Natural killer cell treated with Interleukin-12 subunit alpha and Interleukin-12 subunit beta and Interleukin-15 and Interleukin-18, amount 100 ng/mL, for 72 hours (primary cell): Measurements from ENCODE around the gene SLC1A1. TPM values are rescaled to one million over a fixed set of nuclear protein-coding genes. Genes with fewer than 3 reads are reported as not detected.
"Not testable (repeated sequence)": the region's sequence is repeated elsewhere in the genome, so short reads cannot be mapped to it uniquely, and the experiment has no call there.

Experiments
- ATAC-seq, 2 donors: fragments of 150-1000 bp; cut with Tn5 transposase in 1 of 2; sonication (Bioruptor Pico), chemical (Tn5 transposase) in 1 of 2; 2 replicates each; pipeline ENCODE4 v1.10.0; 2021
- DNase-seq: peaks from one replicate; pipeline ENCODE4 v3.0.0; 2022; ENCODE audit warnings: low spot score
- H3K27ac Mint-ChIP-seq, 2 donors: 1 replicate in 1 of 2; 2 replicates in 1 of 2; pipeline ENCODE4 v1.8.0; 2022; ENCODE audit warnings: mixed read lengths in 2 of 2, mild to moderate bottlenecking in 1 of 2, moderate library complexity in 1 of 2
- H3K27me3 Mint-ChIP-seq, 2 donors: 1 replicate in 1 of 2; 2 replicates in 1 of 2; pipeline ENCODE4 v1.8.0; 2022; ENCODE audit warnings: mixed read lengths in 2 of 2
- H3K36me3 Mint-ChIP-seq: one replicate; pipeline ENCODE4 v1.8.0; 2022; ENCODE audit warnings: mixed read lengths
- H3K4me1 Mint-ChIP-seq, 2 donors: 1 replicate in 1 of 2; 2 replicates in 1 of 2; pipeline ENCODE4 v1.8.0; 2022; ENCODE audit warnings: low read depth in 2 of 2, mixed read lengths in 2 of 2, mild to moderate bottlenecking in 1 of 2
- H3K4me3 Mint-ChIP-seq: one replicate; pipeline ENCODE4 v1.8.0; 2022; ENCODE audit warnings: mixed read lengths
- H3K9me3 Mint-ChIP-seq: 2 replicates; pipeline ENCODE4 v1.8.0; 2022; ENCODE audit warnings: mixed read lengths
- total RNA-seq, 2 donors: library from RNA; stranded (reverse); gene quantifications; one replicate each; pipeline ENCODE4 v1.2.3, GENCODE V29; 2022

The SLC1A1 gene
- total RNA-seq, 2 donors from 2014 or later, result 0.14 TPM; not detected in 1

GRCh38 chr9:4604678-4605095 lies 114.4 kb downstream of the SLC1A1 start:
- Mint-ChIP-seq H3K27ac (no peak overlapping the region), H3K4me1 (peaks cover 0 to 7% of the 10 kb centered on the region in 2 donors), H3K9me3 (no peaks in the 10 kb centered on the region), H3K36me3 (peaks cover 3% of the 10 kb centered on the region), H3K27me3 (no peaks in the 10 kb centered on the region), H3K4me3 (no peak overlapping the region)
- DNase-seq, result peak; percentile 77
- ATAC-seq, result peak; percentile 48 to 69

- H3K36me3 Mint-ChIP-seq, H3K4me3 Mint-ChIP-seq: not testable (repeated sequence)
Observed at GRCh38 chr9:4606033-4606432, 115.8 kb downstream of the SLC1A1 start.

GRCh38 chr9:4614627-4615026 lies 124.4 kb downstream of the SLC1A1 start:
- no peaks in the 10 kb centered on the region for H3K9me3 Mint-ChIP-seq
- no peak overlapping the region for H3K27ac Mint-ChIP-seq
- peaks cover 2% of the 10 kb centered on the region for H3K36me3 Mint-ChIP-seq
- H3K4me1 Mint-ChIP-seq, result peaks cover 3 to 7% of the 10 kb centered on the region in 2 donors
- peaks cover 0 to 3% of the 10 kb centered on the region in 2 donors for H3K27me3 Mint-ChIP-seq
- H3K4me3 Mint-ChIP-seq, result no peak overlapping the region
- no peak for ATAC-seq
- no peak for DNase-seq

More at GRCh38 chr9:4606033-4606432, 115.8 kb downstream of the SLC1A1 start:
- not testable (repeated sequence) for H3K9me3 Mint-ChIP-seq, H3K27ac Mint-ChIP-seq, H3K4me1 Mint-ChIP-seq, ATAC-seq, H3K27me3 Mint-ChIP-seq, DNase-seq

- no peaks in the 10 kb centered on the region for H3K36me3 Mint-ChIP-seq
- no peak for ATAC-seq
- no peak overlapping the region for H3K27ac Mint-ChIP-seq
- peaks cover 9 to 13% of the 10 kb centered on the region in 2 donors for H3K4me1 Mint-ChIP-seq
- no peak for DNase-seq
- H3K9me3 Mint-ChIP-seq, result no peaks in the 10 kb centered on the region
- peaks cover 0 to 3% of the 10 kb centered on the region in 2 donors for H3K27me3 Mint-ChIP-seq
- H3K4me3 Mint-ChIP-seq, result no peak overlapping the region
Observed at GRCh38 chr9:4615251-4615650, 125.0 kb downstream of the SLC1A1 start.

- ATAC-seq (no peak), DNase-seq (no peak)
- Mint-ChIP-seq H3K9me3 (no peaks in the 10 kb centered on the region), H3K27me3 (peaks cover 0 to 3% of the 10 kb centered on the region in 2 donors), H3K4me3 (no peak overlapping the region), H3K36me3 (no peaks in the 10 kb centered on the region), H3K4me1 (peaks cover 14 to 18% of the 10 kb centered on the region in 2 donors), H3K27ac (no peak overlapping the region)
Observed at GRCh38 chr9:4615778-4616177, 125.5 kb downstream of the SLC1A1 start.

GRCh38 chr9:4617752-4618151 lies 127.5 kb downstream of the SLC1A1 start:
- ATAC-seq (no peak), DNase-seq (no peak)
- Mint-ChIP-seq H3K27ac (no peak overlapping the region), H3K36me3 (no peaks in the 10 kb centered on the region), H3K4me3 (no peak overlapping the region), H3K4me1 (peaks cover 15 to 18% of the 10 kb centered on the region in 2 donors), H3K27me3 (peaks cover 0 to 3% of the 10 kb centered on the region in 2 donors), H3K9me3 (no peaks in the 10 kb centered on the region)

- Mint-ChIP-seq H3K27me3 (peaks cover 0 to 3% of the 10 kb centered on the region in 2 donors), H3K36me3 (no peaks in the 10 kb centered on the region), H3K4me1 (peaks cover 15 to 18% of the 10 kb centered on the region in 2 donors), H3K4me3 (no peak overlapping the region), H3K9me3 (no peaks in the 10 kb centered on the region), H3K27ac (no peak overlapping the region)
- no peak for DNase-seq
- no peak for ATAC-seq
Observed at GRCh38 chr9:4618700-4619099, 128.4 kb downstream of the SLC1A1 start.

- Mint-ChIP-seq H3K4me3 (peak overlapping the region; percentile 21), H3K4me1 (peaks cover 15 to 17% of the 10 kb centered on the region in 2 donors), H3K36me3 (no peaks in the 10 kb centered on the region), H3K27ac (peak overlapping the region in 1 of 2 donors; percentile 67), H3K27me3 (no peaks in the 10 kb centered on the region), H3K9me3 (no peaks in the 10 kb centered on the region)
- no peak for DNase-seq
- peak; percentile 68 to 72 for ATAC-seq
Observed at GRCh38 chr9:4620057-4620765, 129.9 kb downstream of the SLC1A1 start.

GRCh38 chr9:4620881-4621555 lies 130.8 kb downstream of the SLC1A1 start:
- DNase-seq (no peak), ATAC-seq (no peak)
- Mint-ChIP-seq H3K4me3 (no peak overlapping the region), H3K27me3 (no peaks in the 10 kb centered on the region), H3K27ac (no peak overlapping the region), H3K36me3 (no peaks in the 10 kb centered on the region), H3K4me1 (peaks cover 13 to 15% of the 10 kb centered on the region in 2 donors), H3K9me3 (no peaks in the 10 kb centered on the region)

GRCh38 chr9:4622016-4622415 lies 131.7 kb downstream of the SLC1A1 start:
- Mint-ChIP-seq H3K27ac (no peak overlapping the region), H3K9me3 (no peaks in the 10 kb centered on the region), H3K4me1 (peaks cover 13 to 15% of the 10 kb centered on the region in 2 donors), H3K4me3 (no peak overlapping the region), H3K36me3 (no peaks in the 10 kb centered on the region), H3K27me3 (no peaks in the 10 kb centered on the region)
- DNase-seq (no peak), ATAC-seq (no peak)

GRCh38 chr9:4630836-4631235 lies 140.6 kb downstream of the SLC1A1 start:
- ATAC-seq (no peak), DNase-seq (no peak)
- no peak overlapping the region for H3K4me3 Mint-ChIP-seq
- no peaks in the 10 kb centered on the region for H3K9me3 Mint-ChIP-seq
- no peak overlapping the region for H3K27ac Mint-ChIP-seq
- H3K36me3 Mint-ChIP-seq, result no peaks in the 10 kb centered on the region
- H3K4me1 Mint-ChIP-seq, result no peaks in the 10 kb centered on the region
- peaks cover 0 to 2% of the 10 kb centered on the region in 2 donors for H3K27me3 Mint-ChIP-seq

Other genes starting within 250 kb of the SLC1A1 start
- 10 to 100 TPM; 17.0 to 27.2 TPM for gene GLIS3, start 190.4 kb upstream of the SLC1A1 start, total RNA-seq
- gene PLPP6, start 171.8 kb downstream of the SLC1A1 start, total RNA-seq, result 1 to 10 TPM; 3.8 to 5.9 TPM
- 1 to 10 TPM in 1 of 2 donors, under 1 TPM in 1; 0.78 to 2.6 TPM for gene SPATA6L, start 176.0 kb downstream of the SLC1A1 start, total RNA-seq
- 10 to 100 TPM in 1 of 2 donors, 1 to 10 TPM in 1; 9.0 to 11.7 TPM for gene CDC37L1, start 189.1 kb downstream of the SLC1A1 start, total RNA-seq